Endothelial cell of umbilical vein (primary cell): ENCODE measurements around the gene ADAMTS17. TPM values are rescaled to one million over a fixed set of nuclear protein-coding genes. Genes with fewer than 3 reads are reported as not detected.

ENCODE experiments used
- BruUV-seq: library from RNA; stranded (reverse); fragments of 400-500 nt; replicated peaks from 2 replicates; lab custom pipeline; 2021; lab: Mats Ljungman, UMichigan
- CTCF ChIA-PET: fragments of 300-600, 350-600 bp; sonication (Branson Sonifier 250); formaldehyde crosslinking; loops from one replicate; lab custom pipeline; 2021; ENCODE audit warnings: antibody characterized with exemption, inconsistent platforms; lab: Charles Lee
- POLR2A ChIA-PET: fragments of 300-600, 350-600 bp; sonication (Branson Sonifier 250); formaldehyde crosslinking; loops from one replicate; lab custom pipeline; 2021; ENCODE audit warnings: antibody characterized with exemption, inconsistent platforms; lab: Charles Lee
- DNase-seq: peaks from one replicate; pipeline ENCODE4 v3.0.0-alpha.2; 2011; ENCODE audit warnings: low read depth, low spot score
- FAIRE-seq: peaks from 2 replicates; lab custom pipeline; 2011; peaks lifted over from hg19 to GRCh38; lab: Jason Lieb, UNC
- H2AFZ ChIP-seq: 2 replicates; pipeline ENCODE4 v1.6.0; 2012; ENCODE audit warnings: low read depth, low read length, control low read depth, inconsistent platforms
- H3K27ac ChIP-seq: 2 replicates; pipeline ENCODE4 v1.5.1; 2011; ENCODE audit warnings: low read depth, mild to moderate bottlenecking, control low read depth, low read length, moderate library complexity; ENCODE audit not compliant: insufficient read depth
- H3K27me3 ChIP-seq, 2 experiments: 2 replicates each; pipeline versions ENCODE4 v1.6.0 to v1.6.1; 2011; ENCODE audit warnings: low read length in 2 of 2, mixed read lengths in 1 of 2; ENCODE audit not compliant: control insufficient read depth in 2 of 2, insufficient read depth in 2 of 2
- H3K36me3 ChIP-seq, 2 experiments: 2 replicates in 1 of 2; 3 replicates in 1 of 2; pipeline ENCODE4 v1.5.1; 2011; ENCODE audit warnings: low read length in 2 of 2, mild to moderate bottlenecking in 1 of 2, moderate library complexity in 1 of 2; ENCODE audit not compliant: control insufficient read depth in 2 of 2, insufficient read depth in 2 of 2; ENCODE audit errors: extremely low read depth in 1 of 2
- H3K4me1 ChIP-seq: 3 replicates; pipeline ENCODE4 v1.5.1; 2011; ENCODE audit warnings: mild to moderate bottlenecking, low read length; ENCODE audit not compliant: control insufficient read depth, insufficient read depth; ENCODE audit errors: extremely low read depth
- H3K4me2 ChIP-seq: 2 replicates; pipeline ENCODE4 v1.6.1; 2011; ENCODE audit warnings: low read length, control low read depth, mixed read lengths; ENCODE audit not compliant: insufficient read depth
- H3K4me3 ChIP-seq, 3 experiments: fragments of 200-600 bp in 1 of 3; sonication (generic), shearing (Covaris generic) in 1 of 3; replicated peaks in 1 of 3; 2 replicates each; pipeline ENCODE4 v1.5.1; 2011 to 2016; ENCODE audit warnings: control low read depth in 3 of 3, low read length in 3 of 3, mild to moderate bottlenecking in 2 of 3, inconsistent platforms in 1 of 3, low read depth in 1 of 3, moderate library complexity in 1 of 3; ENCODE audit not compliant: insufficient read depth in 1 of 3
- H3K79me2 ChIP-seq: 2 replicates; pipeline ENCODE4 v1.6.0; 2012; ENCODE audit warnings: low read length, inconsistent platforms; ENCODE audit not compliant: control insufficient read depth, insufficient read depth
- H3K9ac ChIP-seq: replicated peaks from 2 replicates; pipeline ENCODE3; 2011; ENCODE audit warnings: low read length, control low read depth; ENCODE audit not compliant: insufficient read depth; ENCODE audit errors: extremely low read depth
- H3K9me1 ChIP-seq: replicated peaks from 3 replicates; pipeline ENCODE4 v1.6.0; 2011; ENCODE audit warnings: mild to moderate bottlenecking, low read length; ENCODE audit not compliant: control insufficient read depth, insufficient read depth; ENCODE audit errors: extremely low read depth
- H3K9me3 ChIP-seq: replicated peaks from 2 replicates; pipeline ENCODE4 v1.5.1; 2012; ENCODE audit warnings: low read length, inconsistent platforms; ENCODE audit not compliant: control insufficient read depth, insufficient read depth
- H4K20me1 ChIP-seq: replicated peaks from 2 replicates; pipeline ENCODE3; 2011; ENCODE audit warnings: mild to moderate bottlenecking, low read length; ENCODE audit not compliant: control insufficient read depth, insufficient read depth; ENCODE audit errors: extremely low read depth
- CTCF ChIP-seq, 2 donors: IDR thresholded peaks; 1 replicate in 1 of 2; 2 replicates in 1 of 2; pipeline ENCODE4 v1.5.1; 2011; ENCODE audit warnings: low read length in 2 of 2, mild to moderate bottlenecking in 2 of 2, moderate library complexity in 2 of 2, control low read depth in 1 of 2, inconsistent platforms in 1 of 2, low read depth in 1 of 2; ENCODE audit not compliant: insufficient read depth in 1 of 2; ENCODE audit errors: extremely low read depth in 1 of 2
- EZH2 ChIP-seq: IDR thresholded peaks from 2 replicates; pipeline ENCODE4 v1.6.1; 2012; ENCODE audit warnings: borderline replicate concordance, low read depth, mild to moderate bottlenecking, moderate library complexity, low read length, inconsistent platforms; ENCODE audit not compliant: severe bottlenecking
- FOS ChIP-seq: IDR thresholded peaks from 2 replicates; pipeline ENCODE4 v1.6.1; 2011; ENCODE audit warnings: mild to moderate bottlenecking, low read length, moderate library complexity, borderline replicate concordance; ENCODE audit not compliant: insufficient read depth
- GATA2 ChIP-seq: IDR thresholded peaks from 2 replicates; pipeline ENCODE4 v1.7.0; 2011; ENCODE audit warnings: low read depth, mild to moderate bottlenecking, moderate library complexity, mixed read lengths, low read length; ENCODE audit not compliant: insufficient read length, insufficient read depth
- JUN ChIP-seq: IDR thresholded peaks from 2 replicates; pipeline ENCODE4 v1.6.1; 2011; ENCODE audit warnings: borderline replicate concordance, low read depth; ENCODE audit not compliant: insufficient read length, insufficient read depth
- MAX ChIP-seq: IDR thresholded peaks from 2 replicates; pipeline ENCODE4 v1.6.1; 2011; ENCODE audit not compliant: insufficient read depth, insufficient read length
- MYC ChIP-seq: IDR thresholded peaks from one replicate; pipeline ENCODE4 v1.6.1; 2011; ENCODE audit warnings: mild to moderate bottlenecking, low read depth, low read length
- POLR2A ChIP-seq: IDR thresholded peaks from 2 replicates; pipeline ENCODE4 v1.6.1; 2012; ENCODE audit warnings: low read depth, mild to moderate bottlenecking, control low read depth, low read length
- POLR2AphosphoS5 ChIP-seq: IDR thresholded peaks from 2 replicates; pipeline ENCODE4 v1.6.1; 2012; ENCODE audit warnings: low read depth, mild to moderate bottlenecking, control low read depth, low read length, moderate library complexity; ENCODE audit not compliant: insufficient read depth
- dilution Hi-C: fragments of 300-500 bp; cut with MboI; formaldehyde crosslinking; loops from one replicate; pipeline ENCODE4 v1.15.0; 2019; ENCODE audit warnings: low sequenced_read_pairs; ENCODE audit not compliant: extremely low pct_ligation_motif_present
- intact Hi-C: fragments of 100-400 bp; cut with micrococcal nuclease; formaldehyde crosslinking; loops from one replicate; pipeline ENCODE4 v1.10.0; 2022
- polyA plus RNA-seq, 4 experiments: library from polyadenylated mRNA; depleted of rRNA in 3 of 4; stranded (reverse) in 3 of 4; unstranded in 1 of 4; fragments of >200 nt; gene quantifications; 2 replicates each; pipeline versions ENCODE4 v1.2.1 to v1.2.3, GENCODE V29; 2011 to 2012; ENCODE audit warnings: missing spikeins in 1 of 4
- total RNA-seq: library from RNA; stranded (reverse); gene quantifications from 2 replicates; pipeline ENCODE4 v1.2.3, GENCODE V29; 2021

Gene ADAMTS17
- total and polyA plus RNA-seq, 2 donors (not counting 3 experiments of a cell fraction or from before 2014, with no cell fraction given), result 0.12 TPM; not detected in 1

DNA sequence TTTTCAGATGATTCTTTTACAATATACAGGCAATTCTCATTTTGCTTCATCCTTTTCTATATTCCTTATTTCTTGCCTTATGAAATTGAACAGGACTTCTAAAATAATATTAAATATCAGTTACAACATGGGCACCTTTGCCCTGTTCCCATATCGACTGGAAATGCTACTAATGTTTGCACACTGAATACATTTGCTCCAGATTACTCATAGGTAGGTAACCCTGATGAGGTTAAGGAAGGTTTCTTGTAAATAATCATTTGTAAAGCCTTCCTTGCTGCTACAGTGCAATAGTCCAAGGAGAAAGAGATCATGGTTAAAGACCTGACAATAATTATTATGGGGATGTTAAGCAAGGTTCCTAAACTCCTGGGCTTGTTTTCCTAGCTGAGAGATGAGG is 175.5 kb downstream of the ADAMTS17 start:
- Histone ChIP-seq H3K27ac (no peak overlapping the region), H3K9me1 (no peaks in the 10 kb centered on the region), H3K79me2 (no peaks in the 10 kb centered on the region), H3K9ac (no peak overlapping the region), H3K9me3 (no peaks in the 10 kb centered on the region), H2AFZ (no peak overlapping the region), H3K4me3 (no peak overlapping the region), H3K4me2 (no peak overlapping the region), H4K20me1 (no peaks in the 10 kb centered on the region), H3K36me3 (no peaks in the 10 kb centered on the region), H3K27me3 (no peaks in the 10 kb centered on the region), H3K4me1 (no peaks in the 10 kb centered on the region)
- dilution Hi-C loops, result no loop called here
- ChIA-PET CTCF (no interaction called here), POLR2A (no interaction called here)
- TF ChIP-seq CTCF (IDR thresholded peaks at IDR 0.05; ENCODE audit: extremely low read depth in 1 of 2, insufficient read depth in 1 of 2, low read depth in 1 of 2, low read length in 2 of 2) (no peak), POLR2AphosphoS5 (no peak), EZH2 (no peak), JUN (no peak), FOS (no peak), POLR2A (no peak), MYC (no peak), MAX (no peak), GATA2 (no peak)
- BruUV-seq, result no TSS peak
- DNase-seq (no peak), FAIRE-seq (no peak)
- intact Hi-C loops, result no loop called here
